AG04449 (cell line): ENCODE measurements around the gene SHISA6.

Experiments used
- CTCF ChIA-PET: fragments of 350-600 bp; formaldehyde crosslinking; extraction: SDS; loops from one replicate; lab custom pipeline; 2021; ENCODE audit warnings: antibody characterized with exemption; lab: Yijun Ruan, JAX
- POLR2A ChIA-PET: fragments of 400-600, 350-600 bp; formaldehyde crosslinking; extraction: SDS; loops from one replicate; lab custom pipeline; 2020; ENCODE audit warnings: antibody characterized with exemption, inconsistent platforms; lab: Yijun Ruan, JAX
- DNase-seq: peaks from one replicate; pipeline ENCODE4 v3.0.0-alpha.2; 2010; ENCODE audit warnings: low read depth, low spot score
- H3K4me3 ChIP-seq: 2 replicates; pipeline ENCODE4 v1.5.1; 2011; ENCODE audit warnings: low read depth, mild to moderate bottlenecking, control low read depth, low read length
- CTCF ChIP-seq: IDR thresholded peaks from one replicate; pipeline ENCODE4 v1.5.1; 2011; ENCODE audit warnings: mild to moderate bottlenecking, moderate library complexity, low read length, control low read depth, inconsistent platforms; ENCODE audit not compliant: insufficient read depth; ENCODE audit errors: missing control alignments

The SHISA6 gene

GRCh38 chr17:11332706-11333105, 91.7 kb downstream of the SHISA6 start:
- CTCF ChIA-PET, result no interaction called here
- H3K4me3 ChIP-seq, result no peak overlapping the region
- DNase-seq, result no peak
- no peak for TF ChIP-seq CTCF
- POLR2A ChIA-PET, result no interaction called here

- DNase-seq, result no peak
- ChIA-PET POLR2A (no interaction called here), CTCF (no interaction called here)
- no peak overlapping the region for H3K4me3 ChIP-seq
- no peak for TF ChIP-seq CTCF
Measured at GRCh38 chr17:11334493-11334892, 93.5 kb downstream of the SHISA6 start.

GRCh38 chr17:11336290-11336689, 95.3 kb downstream of the SHISA6 start:
- DNase-seq, result no peak
- CTCF ChIA-PET, result no interaction called here
- POLR2A ChIA-PET, result no interaction called here
- no peak overlapping the region for H3K4me3 ChIP-seq
- no peak for TF ChIP-seq CTCF

- ChIA-PET POLR2A (no interaction called here), CTCF (no interaction called here)
- no peak for DNase-seq
- TF ChIP-seq CTCF, result no peak
- H3K4me3 ChIP-seq, result no peak overlapping the region
Measured at GRCh38 chr17:11340803-11341202, 99.8 kb downstream of the SHISA6 start.

- no peak for DNase-seq
- POLR2A ChIA-PET, result no interaction called here
- no peak overlapping the region for H3K4me3 ChIP-seq
- TF ChIP-seq CTCF, result no peak
- CTCF ChIA-PET, result no interaction called here
Measured at GRCh38 chr17:11342138-11342537, 101.1 kb downstream of the SHISA6 start.

GRCh38 chr17:11349106-11349505, 108.1 kb downstream of the SHISA6 start:
- no peak for DNase-seq
- POLR2A ChIA-PET, result no interaction called here
- CTCF ChIA-PET, result no interaction called here

More at GRCh38 chr17:11349106-11349505, 108.1 kb downstream of the SHISA6 start:
- no peak for TF ChIP-seq CTCF
- H3K4me3 ChIP-seq, result no peak overlapping the region
